Tibial nerve (tissue), 4 donors: ENCODE data around the gene GNAZ. TPM values are rescaled to one million over a fixed set of nuclear protein-coding genes. Genes with fewer than 3 reads are reported as not detected.

Source experiments
- DNase-seq, 2 donors: peaks; one replicate each; pipeline ENCODE4 v3.0.0-alpha.2; 2019; ENCODE audit warnings: low spot score in 2 of 2
- H3K27ac ChIP-seq, 4 donors: fragments of 200-600 bp; sonication (generic) in 3 of 4; one replicate each; pipeline ENCODE4 v1.5.1; 2017 to 2019; ENCODE audit warnings: mild to moderate bottlenecking in 1 of 4
- H3K27me3 ChIP-seq, 2 donors: fragments of 200-600 bp; sonication (generic) in 1 of 2; one replicate each; pipeline versions ENCODE4 v1.5.1 to v1.6.0; 2017 to 2019
- H3K36me3 ChIP-seq, 3 donors: fragments of 200-600 bp; sonication (generic); one replicate each; pipeline ENCODE4 v1.5.1; 2018 to 2019
- H3K4me1 ChIP-seq, 4 donors: fragments of 200-600 bp; sonication (generic) in 3 of 4; one replicate each; pipeline ENCODE4 v1.5.1; 2017 to 2019
- H3K4me3 ChIP-seq, 4 donors: fragments of 200-600 bp; sonication (generic) in 3 of 4; one replicate each; pipeline ENCODE4 v1.5.1; 2017 to 2019; ENCODE audit warnings: mild to moderate bottlenecking in 1 of 4, moderate library complexity in 1 of 4
- H3K9me3 ChIP-seq, 4 donors: fragments of 200-600 bp; sonication (generic) in 3 of 4; one replicate each; pipeline ENCODE4 v1.5.1; 2017 to 2019
- EP300 ChIP-seq, 2 donors: sonication (generic); formaldehyde crosslinking; IDR thresholded peaks; one replicate each; pipeline ENCODE4 v1.6.1; 2017; ENCODE audit warnings: antibody characterized with exemption in 2 of 2, mild to moderate bottlenecking in 1 of 2
- POLR2A ChIP-seq, 2 donors: fragments of 450-650 bp; IDR thresholded peaks; one replicate each; pipeline ENCODE4 v1.6.1; 2017; ENCODE audit warnings: antibody characterized with exemption in 2 of 2, mild to moderate bottlenecking in 2 of 2, moderate library complexity in 2 of 2
- WGBS, 2 donors: methylation state at CpG; one replicate each; pipeline ENCODE4 v1.1.5; 2018; 5-methylcytosine and 5-hydroxymethylcytosine counted together
- total RNA-seq, 4 donors: library from RNA; depleted of rRNA; stranded (reverse); fragments of >200 nt; gene quantifications; one replicate each; pipeline ENCODE4 v1.1.0, GENCODE V29; 2016
- TF ChIP-seq, protein P1 (sequence below), 5 experiments: fragments of 200-600 bp in 3 of 5; fragments of 450-650 bp in 2 of 5; sonication (generic) in 3 of 5; IDR thresholded peaks; one replicate each; pipeline ENCODE4 v1.5.1; 2016 to 2019; ENCODE audit warnings: antibody characterized with exemption in 5 of 5, mild to moderate bottlenecking in 3 of 5, moderate library complexity in 2 of 5

Gene GNAZ
- total RNA-seq, 4 donors from 2014 or later: 14.1 to 20.1 (median 18.0) TPM

DNA sequence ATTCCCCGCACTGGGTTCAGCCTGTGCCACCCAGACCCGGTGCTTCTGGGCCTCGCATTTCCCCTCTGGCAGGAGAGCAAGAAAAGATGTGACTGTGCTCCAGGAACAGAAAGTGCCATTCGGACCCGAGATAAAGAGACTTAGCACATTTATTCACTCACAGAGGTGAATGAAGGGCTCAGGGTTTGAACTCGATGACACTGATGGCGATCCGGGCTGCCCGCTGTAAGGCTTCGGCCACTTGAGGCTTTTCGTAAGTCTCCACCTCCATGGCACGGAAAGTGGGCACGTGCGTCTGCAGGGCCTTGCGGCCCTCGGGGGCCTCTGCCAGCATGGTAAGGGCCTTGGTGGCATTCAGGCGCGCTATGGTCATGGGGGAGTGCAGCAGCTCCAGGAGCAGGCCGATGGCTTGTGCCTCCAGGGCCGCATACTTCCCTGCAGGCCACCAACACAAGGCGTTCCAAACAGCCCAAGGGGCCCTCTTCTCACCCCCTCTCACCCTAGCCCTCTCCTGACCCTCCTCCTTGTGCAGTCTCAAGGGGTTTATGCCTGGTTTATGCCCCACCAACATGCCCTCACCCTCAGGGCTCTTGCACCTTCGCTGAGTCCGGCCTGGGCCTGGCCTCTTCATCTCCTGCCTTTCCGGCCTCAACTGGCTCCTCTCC is 10.9 kb upstream of the GNAZ start:
- H3K9me3 ChIP-seq: peaks cover 0 to 19% (median 0%) of the 10 kb centered on the region in 4 donors
- no peaks in the 10 kb centered on the region for H3K36me3 ChIP-seq
- TF ChIP-seq, protein P1, sequence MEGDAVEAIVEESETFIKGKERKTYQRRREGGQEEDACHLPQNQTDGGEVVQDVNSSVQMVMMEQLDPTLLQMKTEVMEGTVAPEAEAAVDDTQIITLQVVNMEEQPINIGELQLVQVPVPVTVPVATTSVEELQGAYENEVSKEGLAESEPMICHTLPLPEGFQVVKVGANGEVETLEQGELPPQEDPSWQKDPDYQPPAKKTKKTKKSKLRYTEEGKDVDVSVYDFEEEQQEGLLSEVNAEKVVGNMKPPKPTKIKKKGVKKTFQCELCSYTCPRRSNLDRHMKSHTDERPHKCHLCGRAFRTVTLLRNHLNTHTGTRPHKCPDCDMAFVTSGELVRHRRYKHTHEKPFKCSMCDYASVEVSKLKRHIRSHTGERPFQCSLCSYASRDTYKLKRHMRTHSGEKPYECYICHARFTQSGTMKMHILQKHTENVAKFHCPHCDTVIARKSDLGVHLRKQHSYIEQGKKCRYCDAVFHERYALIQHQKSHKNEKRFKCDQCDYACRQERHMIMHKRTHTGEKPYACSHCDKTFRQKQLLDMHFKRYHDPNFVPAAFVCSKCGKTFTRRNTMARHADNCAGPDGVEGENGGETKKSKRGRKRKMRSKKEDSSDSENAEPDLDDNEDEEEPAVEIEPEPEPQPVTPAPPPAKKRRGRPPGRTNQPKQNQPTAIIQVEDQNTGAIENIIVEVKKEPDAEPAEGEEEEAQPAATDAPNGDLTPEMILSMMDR (IDR thresholded peaks at IDR 0.05): no peak
- TF ChIP-seq POLR2A (IDR thresholded peaks at IDR 0.05): no peak
- TF ChIP-seq EP300 (IDR thresholded peaks at IDR 0.05): no peak
- no peak for DNase-seq
- WGBS, 2 donors: 90 to 92% methylated on average over 23 to 24 of the region's 24 CpGs
- no peak overlapping the region for H3K4me3 ChIP-seq
- no peaks in the 10 kb centered on the region for H3K4me1 ChIP-seq
- no peak overlapping the region for H3K27ac ChIP-seq
- H3K27me3 ChIP-seq: no peaks in the 10 kb centered on the region

DNA sequence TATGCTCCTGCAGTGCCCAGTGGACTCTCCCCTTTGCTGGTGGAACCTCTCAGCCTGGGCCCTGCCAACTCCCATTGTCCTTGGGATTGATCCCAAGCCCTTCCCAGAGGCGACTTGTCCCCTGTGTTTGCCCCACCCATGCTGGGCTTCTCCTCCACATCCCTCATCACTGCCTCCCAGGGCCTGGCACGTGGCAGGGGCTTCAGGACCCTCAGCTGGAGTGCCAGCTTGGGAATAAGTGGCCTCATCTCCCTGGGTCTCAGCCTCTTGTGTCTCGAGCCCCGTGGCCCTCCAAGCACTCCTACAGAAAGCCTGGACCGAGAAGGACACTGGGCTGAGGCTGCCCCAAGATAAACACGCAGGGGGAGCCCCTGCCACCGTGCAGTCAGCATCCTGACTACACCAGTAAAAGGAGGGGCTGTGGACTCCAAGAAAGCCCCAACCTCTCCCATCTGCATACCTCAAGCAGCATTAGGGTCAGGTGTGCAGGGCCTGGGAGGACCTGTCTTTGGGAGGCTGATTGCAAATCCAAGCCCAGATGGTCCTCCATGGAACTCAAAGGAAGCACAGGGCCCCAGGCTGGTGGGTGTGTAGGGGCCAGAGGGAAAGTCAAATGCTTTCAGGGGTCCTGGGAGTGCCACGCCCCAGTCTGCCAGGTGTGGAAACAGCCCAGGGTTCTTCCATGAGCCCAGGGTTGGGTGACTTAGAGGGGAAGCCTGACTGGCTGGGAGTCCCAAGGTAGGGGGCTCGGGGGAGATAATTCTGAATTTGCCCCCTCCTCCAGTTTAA is 9.5 kb upstream of the GNAZ start:
- DNase-seq: no peak
- Histone ChIP-seq H3K27ac (no peak overlapping the region), H3K4me1 (no peaks in the 10 kb centered on the region), H3K4me3 (no peak overlapping the region), H3K36me3 (no peaks in the 10 kb centered on the region), H3K27me3 (no peaks in the 10 kb centered on the region), H3K9me3 (peaks cover 0 to 12% (median 0%) of the 10 kb centered on the region in 4 donors)
- TF ChIP-seq POLR2A (IDR thresholded peaks at IDR 0.05) (no peak), EP300 (IDR thresholded peaks at IDR 0.05) (no peak)
- TF ChIP-seq, protein P1 (IDR thresholded peaks at IDR 0.05): no peak
- 84 to 94% methylated on average over 7 to 8 of the region's 9 CpGs for WGBS, 2 donors

DNA sequence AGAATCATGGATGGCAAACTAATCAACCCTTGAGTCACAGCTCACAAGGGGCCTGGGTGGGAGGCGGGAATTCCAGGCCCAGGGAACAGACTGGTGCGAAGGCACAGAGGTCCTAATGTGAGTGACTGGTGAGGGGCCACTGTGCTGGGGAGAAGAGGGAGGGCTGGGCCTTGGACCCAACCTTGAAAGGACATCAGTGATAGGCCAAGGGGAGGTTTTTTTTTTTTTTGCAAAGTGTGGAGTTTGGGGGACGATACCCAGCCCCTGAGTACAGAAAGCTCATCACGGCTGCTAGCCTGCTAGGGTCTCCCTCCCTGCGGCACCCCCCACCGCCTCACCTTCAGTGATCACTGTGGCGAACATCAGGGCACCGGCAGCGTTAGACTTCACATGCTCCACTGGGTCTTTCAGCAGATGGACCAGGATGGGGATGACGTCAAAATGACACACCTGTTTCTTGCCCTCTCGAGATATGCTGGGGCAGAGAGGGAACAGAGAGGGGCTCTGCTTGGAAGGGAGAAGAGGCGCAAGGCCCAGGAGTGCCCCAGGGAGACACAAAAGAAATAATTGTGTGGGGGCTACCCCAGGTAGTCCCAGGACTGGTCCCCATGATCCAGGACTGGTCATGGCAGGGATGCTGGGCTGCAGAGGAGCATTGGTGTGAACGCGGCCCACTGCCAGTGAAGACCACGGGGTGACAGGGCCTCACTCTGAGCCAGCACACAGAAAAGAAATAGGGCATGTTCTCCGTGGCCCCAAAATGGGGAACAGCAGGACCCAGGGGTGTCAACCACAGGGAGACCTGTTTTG is 8.6 kb upstream of the GNAZ start:
- Histone ChIP-seq H3K36me3 (no peaks in the 10 kb centered on the region), H3K27me3 (no peaks in the 10 kb centered on the region), H3K27ac (no peak overlapping the region), H3K4me3 (no peak overlapping the region), H3K9me3 (peaks cover 0 to 5% (median 0%) of the 10 kb centered on the region in 4 donors), H3K4me1 (no peaks in the 10 kb centered on the region)
- no peak for DNase-seq
- 90 to 95% methylated on average over 16 of the region's 16 CpGs for WGBS, 2 donors
- TF ChIP-seq EP300 (IDR thresholded peaks at IDR 0.05) (no peak), POLR2A (IDR thresholded peaks at IDR 0.05) (no peak)
- TF ChIP-seq, protein P1 (IDR thresholded peaks at IDR 0.05): no peak

DNA sequence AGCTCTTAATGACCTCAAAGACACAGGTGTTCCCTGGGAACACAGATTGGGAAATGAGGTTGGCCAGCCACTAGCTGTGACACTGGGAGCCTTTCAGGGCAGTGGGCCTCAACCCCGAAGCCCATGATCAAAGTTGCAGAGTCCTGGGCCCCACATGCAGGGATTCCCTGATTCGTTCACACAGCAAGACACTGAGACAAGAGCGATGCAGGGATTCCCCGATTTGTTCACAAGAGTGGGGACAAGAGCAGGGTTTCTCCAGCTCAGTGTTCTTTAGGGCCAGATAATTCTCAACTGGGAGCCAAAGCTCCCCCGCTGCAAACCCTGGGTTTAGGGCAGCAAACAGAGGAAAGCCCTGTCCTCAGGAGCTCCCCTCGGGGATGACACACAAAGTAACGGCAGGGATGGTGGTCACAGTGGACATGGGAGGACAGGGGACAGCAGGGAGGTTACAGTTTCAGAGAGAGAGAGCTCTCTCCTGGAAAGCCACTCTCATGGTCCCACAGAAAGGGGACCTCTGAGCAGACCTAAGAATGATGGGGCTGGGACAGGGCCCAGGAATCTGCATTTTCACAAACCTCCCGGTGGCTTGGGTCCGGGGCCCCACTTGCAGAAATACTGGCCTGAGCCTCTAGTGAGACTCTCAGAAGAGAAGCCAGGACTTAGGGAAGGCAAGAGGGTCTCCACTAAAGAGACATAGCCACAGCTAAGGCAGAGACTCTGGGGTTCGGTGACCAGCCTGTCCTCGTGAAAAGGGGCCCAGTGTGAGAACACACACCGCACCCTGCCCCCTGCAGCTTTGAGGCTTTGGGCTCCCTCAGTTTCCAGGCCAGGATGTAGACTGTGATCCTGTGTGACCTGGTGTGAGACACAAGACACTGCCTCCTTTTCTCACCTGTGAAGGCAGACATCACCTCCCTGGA is 7.4 kb upstream of the GNAZ start:
- DNase-seq: no peak
- Histone ChIP-seq H3K4me3 (no peak overlapping the region), H3K4me1 (no peaks in the 10 kb centered on the region), H3K9me3 (no peaks in the 10 kb centered on the region), H3K36me3 (no peaks in the 10 kb centered on the region), H3K27me3 (no peaks in the 10 kb centered on the region), H3K27ac (no peak overlapping the region)
- 85 to 93% methylated on average over 10 to 12 of the region's 12 CpGs for WGBS, 2 donors
- TF ChIP-seq POLR2A (IDR thresholded peaks at IDR 0.05): no peak
- TF ChIP-seq, protein P1 (IDR thresholded peaks at IDR 0.05): no peak
- TF ChIP-seq EP300 (IDR thresholded peaks at IDR 0.05): no peak
